HG02840 (cell line): Measurements from ENCODE around the gene NRG2.

Experiments used
- ATAC-seq: cut with Tn5 transposase; IDR thresholded peaks from one replicate; pipeline ENCODE4 v1.9.1; 2021; ENCODE audit warnings: mild to moderate bottlenecking, moderate library complexity, moderate number of reproducible peaks; ENCODE audit not compliant: unreplicated experiment, low FRiP score

Gene NRG2

GRCh38 chr5:139806726-139807646, 236.1 kb downstream of the NRG2 start:
- ATAC-seq: no peak

GRCh38 chr5:139806111-139806510, 237.0 kb downstream of the NRG2 start:
- no peak for ATAC-seq

GRCh38 chr5:139805545-139805944, 237.6 kb downstream of the NRG2 start:
- ATAC-seq: no peak

- ATAC-seq: no peak
Measured at GRCh38 chr5:139804800-139805397, 238.2 kb downstream of the NRG2 start.

- ATAC-seq: no peak
Measured at GRCh38 chr5:139803978-139804377, 239.1 kb downstream of the NRG2 start.

GRCh38 chr5:139799359-139799758, 243.7 kb downstream of the NRG2 start:
- ATAC-seq: no peak

- no peak for ATAC-seq
Measured at GRCh38 chr5:139798883-139799282, 244.2 kb downstream of the NRG2 start.

GRCh38 chr5:139797856-139798510, 245.1 kb downstream of the NRG2 start:
- no peak for ATAC-seq

GRCh38 chr5:139797335-139797734, 245.8 kb downstream of the NRG2 start:
- no peak for ATAC-seq
